SH-SY5Y (cell line): ENCODE data around the gene ITPRIP.

Experiments used
- GATA2 ChIP-seq: IDR thresholded peaks from 2 replicates; pipeline ENCODE4 v1.6.1; 2011; ENCODE audit warnings: mild to moderate bottlenecking, low read depth, low read length
- GATA3 ChIP-seq: IDR thresholded peaks from 2 replicates; pipeline ENCODE4 v1.6.1; 2011; ENCODE audit warnings: low read depth, mild to moderate bottlenecking, low read length, moderate library complexity

GRCh38 chr10:104288355-104288754, 49.9 kb downstream of the ITPRIP start:
- TF ChIP-seq GATA3 (no peak), GATA2 (no peak)
